Right lobe of liver (tissue), 4 donors: ENCODE results near the gene PATL1.

Experiments used
- POLR2A ChIP-seq: fragments of 450-650 bp; IDR thresholded peaks from one replicate; pipeline ENCODE4 v1.6.1; 2017; ENCODE audit warnings: antibody characterized with exemption, mild to moderate bottlenecking
- TF ChIP-seq, protein P1 (sequence below), 4 donors: fragments of 200-600 bp in 3 of 4; fragments of 450-650 bp in 1 of 4; IDR thresholded peaks; one replicate each; pipeline versions ENCODE4 v1.5.1 to v1.8.0; 2016 to 2022; ENCODE audit warnings: antibody characterized with exemption in 4 of 4, mild to moderate bottlenecking in 2 of 4
- donor health status: DM: no; HTN: no; CAD: no.
- donor health status: DM: no; HTN: no; CAD: no.
- donor health status: DM: no; HTN: yes; CAD: no.

- no peak for TF ChIP-seq POLR2A
- TF ChIP-seq, protein P1, sequence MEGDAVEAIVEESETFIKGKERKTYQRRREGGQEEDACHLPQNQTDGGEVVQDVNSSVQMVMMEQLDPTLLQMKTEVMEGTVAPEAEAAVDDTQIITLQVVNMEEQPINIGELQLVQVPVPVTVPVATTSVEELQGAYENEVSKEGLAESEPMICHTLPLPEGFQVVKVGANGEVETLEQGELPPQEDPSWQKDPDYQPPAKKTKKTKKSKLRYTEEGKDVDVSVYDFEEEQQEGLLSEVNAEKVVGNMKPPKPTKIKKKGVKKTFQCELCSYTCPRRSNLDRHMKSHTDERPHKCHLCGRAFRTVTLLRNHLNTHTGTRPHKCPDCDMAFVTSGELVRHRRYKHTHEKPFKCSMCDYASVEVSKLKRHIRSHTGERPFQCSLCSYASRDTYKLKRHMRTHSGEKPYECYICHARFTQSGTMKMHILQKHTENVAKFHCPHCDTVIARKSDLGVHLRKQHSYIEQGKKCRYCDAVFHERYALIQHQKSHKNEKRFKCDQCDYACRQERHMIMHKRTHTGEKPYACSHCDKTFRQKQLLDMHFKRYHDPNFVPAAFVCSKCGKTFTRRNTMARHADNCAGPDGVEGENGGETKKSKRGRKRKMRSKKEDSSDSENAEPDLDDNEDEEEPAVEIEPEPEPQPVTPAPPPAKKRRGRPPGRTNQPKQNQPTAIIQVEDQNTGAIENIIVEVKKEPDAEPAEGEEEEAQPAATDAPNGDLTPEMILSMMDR (IDR thresholded peaks at IDR 0.05): no peak
Observed at GRCh38 chr11:59658036-59658435, 10.8 kb downstream of the PATL1 start.
